HG02884 (cell line): ENCODE data around the gene MRPS15.
"Not testable (repeated sequence)": the region's sequence is repeated elsewhere in the genome, so short reads cannot be mapped to it uniquely, and the experiment has no call there.

Experiments used
- ATAC-seq: cut with Tn5 transposase; IDR thresholded peaks from one replicate; pipeline ENCODE4 v1.9.1; 2021; ENCODE audit warnings: mild to moderate bottlenecking, moderate library complexity; ENCODE audit not compliant: unreplicated experiment

Gene MRPS15

GRCh38 chr1:36463803-36464604 lies at the start of gene MRPS15:
Gene MRPS15 (minus strand): TSS chr1:36464384. CDS start chr1:36464275, 109 bp downstream.
- ATAC-seq, result peak; percentile 77

DNA sequence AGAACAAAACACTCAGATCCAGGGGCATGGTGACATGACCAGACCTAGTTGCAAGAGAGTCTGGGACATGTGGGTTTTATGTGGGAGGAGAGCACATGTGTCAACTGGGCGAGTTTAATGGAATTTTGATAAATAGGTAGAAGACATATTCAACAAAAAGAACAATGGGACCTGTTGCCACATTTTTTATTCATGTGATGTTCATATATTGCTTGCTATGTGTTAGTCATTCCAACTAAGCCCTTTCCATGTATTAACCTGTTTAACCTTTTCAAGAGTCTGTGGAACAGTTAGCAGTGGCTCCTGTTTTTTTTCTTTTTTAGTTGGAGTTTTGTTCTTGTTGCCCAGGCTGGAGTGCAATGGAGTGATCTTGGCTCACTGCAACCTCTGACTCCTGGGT lies 48.7 kb upstream of the MRPS15 start:
- ATAC-seq, result no peak

- ATAC-seq, result no peak
These were observed 47.9 kb upstream of the MRPS15 start for GRCh38 chr1:36511804-36512798.

DNA sequence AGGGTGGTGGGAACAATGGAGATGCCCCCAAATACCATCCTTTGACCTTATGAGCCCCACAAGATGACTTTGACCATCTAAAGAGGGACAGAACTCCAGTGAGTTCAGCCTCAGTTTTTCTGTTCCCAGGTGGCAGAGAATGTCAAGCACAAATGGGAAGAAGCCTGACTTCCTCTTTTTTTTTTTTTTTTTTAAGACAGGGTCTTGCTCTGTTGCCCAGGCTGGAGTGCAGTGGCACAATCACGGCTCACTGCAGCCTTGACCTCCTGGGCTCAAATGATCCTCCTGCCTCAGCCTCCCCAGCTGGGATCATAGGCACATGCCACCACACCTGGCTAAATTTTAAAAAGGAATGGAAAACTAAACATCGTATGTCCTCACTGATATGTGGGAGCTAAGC lies 47.0 kb upstream of the MRPS15 start:
- ATAC-seq, result not testable (repeated sequence)

DNA sequence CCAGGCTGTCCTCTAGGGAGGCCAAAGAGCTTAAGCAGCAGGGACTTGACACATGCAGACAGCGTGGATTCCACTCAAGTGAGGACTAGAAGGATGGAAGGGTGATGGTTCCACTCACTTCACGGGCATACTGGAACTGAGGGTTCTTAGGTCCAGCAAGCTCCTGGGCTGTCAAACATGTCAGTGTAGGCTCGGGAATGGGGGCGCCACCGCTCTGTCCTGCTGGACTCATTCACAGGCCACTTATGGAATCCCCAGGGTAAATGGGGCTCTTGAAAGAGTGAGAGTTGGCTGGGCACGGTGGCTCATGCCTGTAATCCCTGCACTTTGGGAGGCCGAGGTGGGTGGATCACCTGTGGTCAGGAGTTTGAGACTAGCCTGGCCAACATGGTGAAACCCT lies 46.2 kb upstream of the MRPS15 start:
- no peak for ATAC-seq

DNA sequence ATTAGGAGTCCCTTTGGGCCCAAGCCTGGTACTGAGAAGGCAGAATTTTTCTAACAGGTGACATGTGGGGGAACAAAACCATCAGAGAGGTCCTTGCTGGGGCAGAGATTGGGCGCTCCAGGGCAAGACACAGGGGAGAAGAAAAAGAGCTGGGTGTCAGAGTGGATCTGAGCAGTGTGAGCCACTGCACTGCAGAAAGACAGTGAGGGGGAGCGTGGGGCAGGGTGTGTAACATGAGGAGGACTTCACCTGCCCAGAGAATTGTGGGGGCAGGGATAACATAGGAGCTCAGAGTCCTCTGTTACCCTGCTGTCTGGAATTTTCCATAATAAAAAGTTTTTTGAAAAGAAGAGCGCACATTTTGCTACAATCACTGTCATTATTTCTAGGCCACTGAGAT lies 44.1 kb upstream of the MRPS15 start:
- no peak for ATAC-seq

GRCh38 chr1:36506276-36506920 lies 42.2 kb upstream of the MRPS15 start:
- no peak for ATAC-seq

- ATAC-seq, result no peak
These were observed 39.5 kb upstream of the MRPS15 start for GRCh38 chr1:36503733-36504132.

GRCh38 chr1:36503159-36503558 lies 39.0 kb upstream of the MRPS15 start:
- ATAC-seq, result no peak

- ATAC-seq, result no peak
These were observed 38.4 kb upstream of the MRPS15 start for GRCh38 chr1:36502616-36503015.

DNA sequence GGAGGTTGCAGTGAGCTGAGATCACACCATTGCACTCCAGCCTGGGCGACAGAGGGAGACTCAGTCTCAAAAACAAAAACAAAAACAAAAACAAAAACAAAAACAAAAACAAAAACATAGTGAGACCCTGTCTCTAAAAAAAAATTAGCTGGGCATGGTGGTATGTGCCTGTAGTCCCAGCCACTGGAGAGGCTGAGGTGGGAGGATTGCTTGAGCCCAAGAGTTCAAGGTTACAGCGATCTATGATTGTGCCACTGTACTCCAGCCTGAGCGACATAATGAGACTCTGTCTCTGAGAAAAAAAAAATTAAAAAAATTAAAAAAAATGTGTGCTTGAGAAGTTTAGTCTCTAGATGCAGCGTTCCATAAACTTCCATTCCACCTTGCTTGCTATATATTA lies 37.7 kb upstream of the MRPS15 start:
- not testable (repeated sequence) for ATAC-seq

GRCh38 chr1:36497207-36497606 lies 33.0 kb upstream of the MRPS15 start:
- ATAC-seq, result no peak

DNA sequence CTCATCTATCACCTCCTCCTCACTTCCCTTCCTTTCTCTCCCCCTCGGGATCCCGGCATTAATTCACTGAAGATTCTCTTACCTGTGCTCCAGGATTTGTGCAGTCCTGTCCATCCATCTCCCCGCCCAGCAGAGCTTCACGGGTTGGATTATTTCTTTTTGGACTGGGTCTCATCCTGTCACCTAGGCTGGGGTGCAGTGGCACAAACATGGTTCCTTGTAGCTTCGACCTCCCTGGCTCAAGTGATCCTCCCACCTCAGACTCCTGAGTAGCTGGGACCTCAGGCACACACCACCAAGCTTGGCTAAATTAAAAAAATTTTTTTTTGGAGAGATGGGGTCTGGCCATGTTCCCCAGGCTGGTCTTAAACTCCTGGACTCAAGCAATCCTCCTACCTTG lies 30.8 kb upstream of the MRPS15 start:
- ATAC-seq, result no peak

DNA sequence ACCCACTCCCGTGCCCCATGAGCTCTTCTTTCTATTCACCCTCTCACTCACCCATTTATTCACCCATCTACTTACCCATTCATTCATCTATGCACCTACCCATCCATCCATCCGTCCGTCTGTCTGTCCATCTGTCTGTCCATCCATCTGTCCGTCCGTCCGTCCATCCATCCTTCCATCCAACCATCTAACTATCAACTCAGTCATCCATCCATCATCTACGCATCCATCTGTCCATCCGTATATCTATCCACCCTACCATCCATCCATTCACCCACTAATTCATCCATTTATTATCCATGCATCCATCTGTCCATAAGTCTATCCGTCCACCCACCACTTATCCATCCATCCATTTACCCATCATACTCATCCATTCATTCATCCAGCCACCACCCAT lies 29.3 kb upstream of the MRPS15 start:
- no peak for ATAC-seq

- ATAC-seq, result no peak
These were observed 28.3 kb upstream of the MRPS15 start for GRCh38 chr1:36492491-36492890.

GRCh38 chr1:36489258-36490051 lies 25.3 kb upstream of the MRPS15 start:
- ATAC-seq, result not testable (repeated sequence)

DNA sequence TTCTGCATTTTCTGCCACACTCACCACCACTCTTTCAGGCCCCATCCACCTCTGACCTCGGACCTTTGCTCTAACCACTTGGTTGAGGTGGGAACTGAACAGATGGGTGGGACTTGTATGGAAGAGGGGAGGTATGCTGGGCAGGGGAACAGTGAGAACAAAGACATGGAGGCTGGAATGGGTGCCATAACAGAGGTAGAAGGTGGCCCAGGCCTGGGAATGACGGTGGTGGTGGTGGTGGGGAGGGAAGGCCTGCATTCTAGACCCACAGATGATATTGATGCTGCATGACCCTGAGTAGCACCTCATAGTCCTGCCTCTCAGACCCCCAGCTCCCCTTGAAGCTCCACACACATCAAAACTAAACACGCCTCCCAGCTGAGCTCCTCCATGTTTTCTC lies 23.7 kb upstream of the MRPS15 start:
- ATAC-seq, result no peak

- not testable (repeated sequence) for ATAC-seq
These were observed 23.1 kb upstream of the MRPS15 start for GRCh38 chr1:36487336-36487725.

GRCh38 chr1:36486439-36487335 lies 22.5 kb upstream of the MRPS15 start:
- ATAC-seq, result no peak

GRCh38 chr1:36486093-36486438 lies 21.9 kb upstream of the MRPS15 start:
- ATAC-seq, result no peak
